HepG2 (cell line): ENCODE data around the gene CNOT10. TPM values are rescaled to one million over a fixed set of nuclear protein-coding genes. Genes with fewer than 3 reads are reported as not detected.
A peak's percentile ranks its signal among the peaks of the same experiment; 100 is the strongest.

Source experiments
- ATF1 ChIP-seq: IDR thresholded peaks from 2 replicates; pipeline ENCODE4 v1.6.1; 2016; ENCODE audit warnings: mild to moderate bottlenecking, control low read depth
- CHD2 ChIP-seq: IDR thresholded peaks from 2 replicates; pipeline ENCODE4 v1.6.1; 2011; ENCODE audit warnings: low read depth, low read length, improper control_type of control experiment
- GZF1 ChIP-seq: sonication (generic); formaldehyde crosslinking; IDR thresholded peaks from 2 replicates; pipeline ENCODE4 v1.5.1; 2020; ENCODE audit warnings: mild to moderate bottlenecking, missing genetic modification reagents
- MAFK ChIP-seq, 2 experiments: IDR thresholded peaks in 1 of 2; conservative IDR thresholded peaks in 1 of 2; 2 replicates each; pipeline ENCODE4 v1.6.1; 2011; ENCODE audit warnings: improper control_type of control experiment in 2 of 2, low read length in 2 of 2
- MTF1 ChIP-seq: sonication (generic); formaldehyde crosslinking; IDR thresholded peaks from 2 replicates; pipeline ENCODE4 v1.5.0; 2020; ENCODE audit warnings: missing genetic modification reagents
- RARA ChIP-seq: IDR thresholded peaks from 2 replicates; pipeline ENCODE4 v1.6.1; 2016; ENCODE audit warnings: missing genetic modification reagents, missing compliant biosample characterization
- ZBTB38 ChIP-seq: sonication (generic); formaldehyde crosslinking; IDR thresholded peaks from 2 replicates; pipeline ENCODE4 v1.5.1; 2020; ENCODE audit warnings: mild to moderate bottlenecking, missing genetic modification reagents
- ZNF10 ChIP-seq: sonication (generic); formaldehyde crosslinking; IDR thresholded peaks from 2 replicates; pipeline ENCODE4 v1.4.0; 2020; ENCODE audit warnings: mild to moderate bottlenecking, low read depth, missing genetic modification reagents, borderline replicate concordance
- ZNF160 ChIP-seq: sonication (generic); formaldehyde crosslinking; IDR thresholded peaks from 2 replicates; pipeline ENCODE4 v1.8.0; 2022; ENCODE audit warnings: mild to moderate bottlenecking, inconsistent platforms, missing genetic modification reagents
- ZNF577 ChIP-seq: sonication (generic); formaldehyde crosslinking; IDR thresholded peaks from 2 replicates; pipeline ENCODE4 v1.4.0; 2020; ENCODE audit warnings: mild to moderate bottlenecking, low read depth, missing genetic modification reagents, borderline replicate concordance
- ZSCAN21 ChIP-seq: sonication (generic); formaldehyde crosslinking; IDR thresholded peaks from 2 replicates; pipeline ENCODE4 v1.8.0; 2022; ENCODE audit warnings: mild to moderate bottlenecking, missing genetic modification reagents, moderate library complexity, borderline replicate concordance
- polyA plus RNA-seq, 8 experiments: library from polyadenylated mRNA; depleted of rRNA in 3 of 8; stranded (reverse) in 7 of 8; unstranded in 1 of 8; fragments of >200 nt; fragmentation: Illumina TruSeq in 4 of 8; extraction: Trizol in 4 of 8; gene quantifications; 2 replicates each; pipeline versions ENCODE4 v1.2.1 to v1.2.3, GENCODE V29; 2011 to 2016; ENCODE audit warnings: low read depth in 4 of 8, missing spikeins in 1 of 8, mixed read lengths in 1 of 8; ENCODE audit not compliant: insufficient read depth in 1 of 8
- total RNA-seq, 5 experiments: library from RNA; depleted of rRNA; stranded (reverse); fragments of >200 nt; fragmentation: Illumina TruSeq; extraction: Trizol; gene quantifications; 2 replicates each; pipeline ENCODE4 v1.2.3, GENCODE V29; 2016; ENCODE audit warnings: low read depth in 1 of 5
- TF ChIP-seq, protein P1 (sequence below): sonication (generic); formaldehyde crosslinking; IDR thresholded peaks from 2 replicates; pipeline ENCODE4 v1.5.1; 2020; ENCODE audit warnings: mild to moderate bottlenecking, missing genetic modification reagents, moderate library complexity
- TF ChIP-seq, protein P2 (sequence below), 2 experiments: fragments of 450-650 bp in 1 of 2; sonication (generic) in 1 of 2; formaldehyde crosslinking in 1 of 2; IDR thresholded peaks; 2 replicates each; pipeline versions ENCODE4 v1.6.1 to v1.8.0; 2016 to 2022; ENCODE audit warnings: antibody characterized with exemption in 1 of 2, mild to moderate bottlenecking in 1 of 2, missing genetic modification reagents in 1 of 2

Gene CNOT10
- total and polyA plus RNA-seq, 2 of the 13 experiments (the other 11 are each of a cell fraction or from before 2014, with no cell fraction given), result 21.2 to 34.1 TPM

DNA sequence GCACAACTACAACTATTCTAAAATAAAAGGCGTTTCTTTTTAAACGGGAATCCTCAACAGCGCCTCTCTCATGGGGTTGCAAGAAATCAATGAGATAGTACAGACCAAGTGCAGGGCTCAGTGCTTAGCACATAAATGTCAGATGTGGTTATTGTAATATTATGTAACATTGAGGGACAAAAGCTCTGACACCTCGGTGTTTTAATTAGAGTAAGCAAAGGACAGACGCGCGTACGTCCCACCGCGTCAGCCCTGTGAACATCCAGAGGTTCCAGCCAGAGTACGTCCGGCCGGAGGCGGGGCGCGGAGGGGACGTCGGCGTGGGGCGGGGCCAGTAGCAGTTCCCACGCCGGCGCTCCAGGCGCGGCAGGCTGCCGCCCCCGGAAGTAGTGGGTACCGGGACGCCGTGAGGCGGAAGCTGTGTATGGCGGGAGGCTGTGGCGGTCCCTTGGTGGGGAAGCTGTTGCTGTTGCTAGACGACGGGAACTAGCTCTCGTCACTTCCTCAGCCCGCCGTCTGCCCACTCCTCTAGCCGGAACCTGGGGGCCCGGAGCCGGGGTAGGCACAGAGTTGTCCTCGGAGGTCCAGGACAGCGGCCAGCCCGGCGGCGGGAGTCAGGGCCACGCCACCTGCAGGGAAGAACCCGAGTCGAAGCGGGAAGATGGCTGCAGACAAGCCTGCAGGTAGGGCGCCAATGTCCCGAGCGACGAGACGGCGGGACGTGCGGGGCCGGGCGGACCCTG lies at the start of gene CNOT10 (continued):
- TF ChIP-seq, protein P1, sequence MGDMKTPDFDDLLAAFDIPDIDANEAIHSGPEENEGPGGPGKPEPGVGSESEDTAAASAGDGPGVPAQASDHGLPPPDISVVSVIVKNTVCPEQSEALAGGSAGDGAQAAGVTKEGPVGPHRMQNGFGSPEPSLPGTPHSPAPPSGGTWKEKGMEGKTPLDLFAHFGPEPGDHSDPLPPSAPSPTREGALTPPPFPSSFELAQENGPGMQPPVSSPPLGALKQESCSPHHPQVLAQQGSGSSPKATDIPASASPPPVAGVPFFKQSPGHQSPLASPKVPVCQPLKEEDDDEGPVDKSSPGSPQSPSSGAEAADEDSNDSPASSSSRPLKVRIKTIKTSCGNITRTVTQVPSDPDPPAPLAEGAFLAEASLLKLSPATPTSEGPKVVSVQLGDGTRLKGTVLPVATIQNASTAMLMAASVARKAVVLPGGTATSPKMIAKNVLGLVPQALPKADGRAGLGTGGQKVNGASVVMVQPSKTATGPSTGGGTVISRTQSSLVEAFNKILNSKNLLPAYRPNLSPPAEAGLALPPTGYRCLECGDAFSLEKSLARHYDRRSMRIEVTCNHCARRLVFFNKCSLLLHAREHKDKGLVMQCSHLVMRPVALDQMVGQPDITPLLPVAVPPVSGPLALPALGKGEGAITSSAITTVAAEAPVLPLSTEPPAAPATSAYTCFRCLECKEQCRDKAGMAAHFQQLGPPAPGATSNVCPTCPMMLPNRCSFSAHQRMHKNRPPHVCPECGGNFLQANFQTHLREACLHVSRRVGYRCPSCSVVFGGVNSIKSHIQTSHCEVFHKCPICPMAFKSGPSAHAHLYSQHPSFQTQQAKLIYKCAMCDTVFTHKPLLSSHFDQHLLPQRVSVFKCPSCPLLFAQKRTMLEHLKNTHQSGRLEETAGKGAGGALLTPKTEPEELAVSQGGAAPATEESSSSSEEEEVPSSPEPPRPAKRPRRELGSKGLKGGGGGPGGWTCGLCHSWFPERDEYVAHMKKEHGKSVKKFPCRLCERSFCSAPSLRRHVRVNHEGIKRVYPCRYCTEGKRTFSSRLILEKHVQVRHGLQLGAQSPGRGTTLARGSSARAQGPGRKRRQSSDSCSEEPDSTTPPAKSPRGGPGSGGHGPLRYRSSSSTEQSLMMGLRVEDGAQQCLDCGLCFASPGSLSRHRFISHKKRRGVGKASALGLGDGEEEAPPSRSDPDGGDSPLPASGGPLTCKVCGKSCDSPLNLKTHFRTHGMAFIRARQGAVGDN (CRISPR knock-in tag), result peak; percentile 98
- TF ChIP-seq GZF1 (CRISPR knock-in tag), result 0 out of 2 replicates have a peak, but pooled peaks have one; percentile 70
- no peak for TF ChIP-seq MTF1 (CRISPR knock-in tag)
- TF ChIP-seq MAFK (conservative IDR thresholded peaks at IDR 0.05 in 1 of 2, IDR thresholded peaks at IDR 0.05 in 1 of 2; ENCODE audit: low read length in 2 of 2), result no peak
- no peak for TF ChIP-seq ZNF577 (CRISPR knock-in tag)
- no peak for TF ChIP-seq ZNF160
- TF ChIP-seq, protein P2, sequence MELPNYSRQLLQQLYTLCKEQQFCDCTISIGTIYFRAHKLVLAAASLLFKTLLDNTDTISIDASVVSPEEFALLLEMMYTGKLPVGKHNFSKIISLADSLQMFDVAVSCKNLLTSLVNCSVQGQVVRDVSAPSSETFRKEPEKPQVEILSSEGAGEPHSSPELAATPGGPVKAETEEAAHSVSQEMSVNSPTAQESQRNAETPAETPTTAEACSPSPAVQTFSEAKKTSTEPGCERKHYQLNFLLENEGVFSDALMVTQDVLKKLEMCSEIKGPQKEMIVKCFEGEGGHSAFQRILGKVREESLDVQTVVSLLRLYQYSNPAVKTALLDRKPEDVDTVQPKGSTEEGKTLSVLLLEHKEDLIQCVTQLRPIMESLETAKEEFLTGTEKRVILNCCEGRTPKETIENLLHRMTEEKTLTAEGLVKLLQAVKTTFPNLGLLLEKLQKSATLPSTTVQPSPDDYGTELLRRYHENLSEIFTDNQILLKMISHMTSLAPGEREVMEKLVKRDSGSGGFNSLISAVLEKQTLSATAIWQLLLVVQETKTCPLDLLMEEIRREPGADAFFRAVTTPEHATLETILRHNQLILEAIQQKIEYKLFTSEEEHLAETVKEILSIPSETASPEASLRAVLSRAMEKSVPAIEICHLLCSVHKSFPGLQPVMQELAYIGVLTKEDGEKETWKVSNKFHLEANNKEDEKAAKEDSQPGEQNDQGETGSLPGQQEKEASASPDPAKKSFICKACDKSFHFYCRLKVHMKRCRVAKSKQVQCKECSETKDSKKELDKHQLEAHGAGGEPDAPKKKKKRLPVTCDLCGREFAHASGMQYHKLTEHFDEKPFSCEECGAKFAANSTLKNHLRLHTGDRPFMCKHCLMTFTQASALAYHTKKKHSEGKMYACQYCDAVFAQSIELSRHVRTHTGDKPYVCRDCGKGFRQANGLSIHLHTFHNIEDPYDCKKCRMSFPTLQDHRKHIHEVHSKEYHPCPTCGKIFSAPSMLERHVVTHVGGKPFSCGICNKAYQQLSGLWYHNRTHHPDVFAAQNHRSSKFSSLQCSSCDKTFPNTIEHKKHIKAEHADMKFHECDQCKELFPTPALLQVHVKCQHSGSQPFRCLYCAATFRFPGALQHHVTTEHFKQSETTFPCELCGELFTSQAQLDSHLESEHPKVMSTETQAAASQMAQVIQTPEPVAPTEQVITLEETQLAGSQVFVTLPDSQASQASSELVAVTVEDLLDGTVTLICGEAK (IDR thresholded peaks at IDR 0.05), result peak; percentile 70
- TF ChIP-seq, protein P2 (CRISPR knock-in tag; IDR thresholded peaks at IDR 0.05), result 0 out of 2 replicates have a peak, but pooled peaks have one; percentile 72
- no peak for TF ChIP-seq ZNF10
- TF ChIP-seq CHD2, result no peak
- TF ChIP-seq RARA (CRISPR knock-in tag), result no peak; the same call in 1 of the 2 replicates
- TF ChIP-seq ZSCAN21 (CRISPR knock-in tag), result peak; percentile 54; the same call in 1 of the 2 replicates
- TF ChIP-seq ATF1, result no peak
- peak; percentile 65 for TF ChIP-seq ZBTB38 (CRISPR knock-in tag)
